ENCODE data around the gene TMEM59. TPM values are rescaled to one million over a fixed set of nuclear protein-coding genes. Genes with fewer than 3 reads are reported as not detected.

TMEM59 gene
- total and polyA plus RNA-seq, 2 of the 8 experiments (the other 6 are each of a cell fraction or from before 2014, with no cell fraction given): 116 to 139 TPM

DNA sequence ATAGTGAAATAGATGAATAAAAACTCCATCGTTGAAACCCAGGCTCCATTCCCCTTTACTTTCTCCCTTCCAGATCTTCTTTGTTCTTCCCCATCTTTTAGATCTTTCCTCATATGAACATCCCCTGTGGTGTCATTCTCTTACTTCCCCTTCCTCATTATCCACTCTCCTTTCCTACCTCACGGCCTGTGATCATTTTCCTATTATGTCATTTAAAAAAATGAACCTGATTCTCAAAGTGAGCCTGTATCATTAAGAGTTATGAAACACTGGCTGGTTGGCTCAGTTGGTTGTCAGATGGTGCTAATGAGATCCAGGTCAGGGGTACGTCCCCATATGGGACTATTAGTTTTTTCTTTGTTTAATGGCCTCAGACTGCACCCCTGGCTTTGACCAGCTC lies 38.7 kb upstream of the TMEM59 start (continued):
- TF ChIP-seq CHD7 (IDR thresholded peaks at IDR 0.05; ENCODE audit: insufficient replicate concordance, low read length) (no peak), CBX8 (IDR thresholded peaks at IDR 0.05; ENCODE audit: borderline replicate concordance, low read depth, low read length) (no peak), BRCA1 (IDR thresholded peaks at IDR 0.05; ENCODE audit: low read depth, low read length) (no peak), CHD2 (IDR thresholded peaks at IDR 0.05; ENCODE audit: low read length) (no peak), SIN3A (conservative IDR thresholded peaks at IDR 0.05 in 1 of 2, IDR thresholded peaks at IDR 0.05 in 1 of 2; ENCODE audit: low read depth in 1 of 2, low read length in 2 of 2) (no peak), SAP30 (IDR thresholded peaks at IDR 0.05; ENCODE audit: insufficient read depth, insufficient replicate concordance, low read length) (no peak), SP1 (IDR thresholded peaks at IDR 0.05; ENCODE audit: low read depth, low read length) (no peak), PHF8 (conservative IDR thresholded peaks at IDR 0.05; ENCODE audit: low read depth, low read length) (no peak), BACH1 (IDR thresholded peaks at IDR 0.05; ENCODE audit: low read length) (no peak)
- TF ChIP-seq, protein P1, sequence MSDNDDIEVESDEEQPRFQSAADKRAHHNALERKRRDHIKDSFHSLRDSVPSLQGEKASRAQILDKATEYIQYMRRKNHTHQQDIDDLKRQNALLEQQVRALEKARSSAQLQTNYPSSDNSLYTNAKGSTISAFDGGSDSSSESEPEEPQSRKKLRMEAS (IDR thresholded peaks at IDR 0.05): no peak
